GM19239 (cell line): ENCODE data around the gene CEP97.
A peak's percentile ranks its signal among the peaks of the same experiment; 100 is the strongest.
"Not testable (repeated sequence)": the region's sequence is repeated elsewhere in the genome, so short reads cannot be mapped to it uniquely, and the experiment has no call there.

Experiments
- DNase-seq: peaks from one replicate; pipeline ENCODE4 v3.0.0; 2011; ENCODE audit warnings: low spot score; ENCODE audit not compliant: insufficient read length
- FAIRE-seq: peaks from 2 replicates; lab custom pipeline; 2011; peaks lifted over from hg19 to GRCh38; lab: Jason Lieb, UNC

CEP97 gene

GRCh38 chr3:101701696-101702634 lies 22.4 kb upstream of the CEP97 start:
- FAIRE-seq, result no peak
- no peak for DNase-seq

- FAIRE-seq (no peak), DNase-seq (no peak)
Measured at GRCh38 chr3:101702726-101703125, 21.7 kb upstream of the CEP97 start.

- DNase-seq, result no peak
- no peak for FAIRE-seq
Measured at GRCh38 chr3:101703169-101703568, 21.2 kb upstream of the CEP97 start.

- FAIRE-seq, result not testable (repeated sequence)
Measured at GRCh38 chr3:101704639-101705038, 19.8 kb upstream of the CEP97 start.

GRCh38 chr3:101709126-101709525 lies 15.3 kb upstream of the CEP97 start:
- no peak for FAIRE-seq
- no peak for DNase-seq

More at GRCh38 chr3:101704639-101705038, 19.8 kb upstream of the CEP97 start:
- not testable (repeated sequence) for DNase-seq

- no peak for DNase-seq
- no peak for FAIRE-seq
Measured at GRCh38 chr3:101718455-101718854, 6.0 kb upstream of the CEP97 start.

- no peak for DNase-seq
- FAIRE-seq, result no peak
Measured at GRCh38 chr3:101719604-101720185, 4.7 kb upstream of the CEP97 start.

- DNase-seq (no peak), FAIRE-seq (peak; percentile 87)
Measured at GRCh38 chr3:101720851-101721840, 3.3 kb upstream of the CEP97 start.

GRCh38 chr3:101722394-101723173 lies 1.8 kb upstream of the CEP97 start:
- DNase-seq (peak; percentile 34), FAIRE-seq (peak; percentile 98)

GRCh38 chr3:101725194-101725889 lies 928 bp downstream of the CEP97 start:
- DNase-seq (no peak), FAIRE-seq (no peak)

- DNase-seq (no peak), FAIRE-seq (peak; percentile 73)
Measured at GRCh38 chr3:101725890-101726275, 1.5 kb downstream of the CEP97 start.

GRCh38 chr3:101729586-101729985 lies 5.2 kb downstream of the CEP97 start:
- no peak for FAIRE-seq

GRCh38 chr3:101730839-101731238 lies 6.4 kb downstream of the CEP97 start:
- DNase-seq, result no peak
- no peak for FAIRE-seq

More at GRCh38 chr3:101729586-101729985, 5.2 kb downstream of the CEP97 start:
- DNase-seq, result no peak

- FAIRE-seq, result no peak
- DNase-seq, result no peak
Measured at GRCh38 chr3:101732240-101732641, 7.8 kb downstream of the CEP97 start.

GRCh38 chr3:101735833-101736232 lies 11.4 kb downstream of the CEP97 start:
- FAIRE-seq, result no peak

GRCh38 chr3:101741914-101742313 lies 17.5 kb downstream of the CEP97 start:
- DNase-seq, FAIRE-seq: not testable (repeated sequence)

More at GRCh38 chr3:101735833-101736232, 11.4 kb downstream of the CEP97 start:
- DNase-seq, result no peak

GRCh38 chr3:101744811-101745210 lies 20.4 kb downstream of the CEP97 start:
- FAIRE-seq (no peak), DNase-seq (no peak)

GRCh38 chr3:101745934-101746333 lies 21.5 kb downstream of the CEP97 start:
- FAIRE-seq, DNase-seq: not testable (repeated sequence)
